Cardiac septum (tissue), 1 donor: ENCODE results near the gene ELF2. TPM values are rescaled to one million over a fixed set of nuclear protein-coding genes. Genes with fewer than 3 reads are reported as not detected.
"Not testable (repeated sequence)": the region's sequence is repeated elsewhere in the genome, so short reads cannot be mapped to it uniquely, and the experiment has no call there.

Experiments used
- DNase-seq: peaks from one replicate; pipeline ENCODE4 v3.0.0-alpha.2; 2020; ENCODE audit warnings: low spot score
- intact Hi-C: fragments of 100-400 bp; cut with DNase I; formaldehyde crosslinking; loops from one replicate; pipeline ENCODE4 v1.14.0; 2022
- total RNA-seq: library from RNA; stranded (reverse); fragmentation: NEBNext Ultra II Directional; extraction: Animal tissue kit (Norgen Biotek cat#: 25700); gene quantifications from one replicate; pipeline ENCODE4 v1.2.1, GENCODE V29; 2021
- donor health status: DM: no; HTN: no; CAD: no.

ELF2 gene
- total RNA-seq, 1 donor from 2014 or later: 31.0 TPM

- DNase-seq: no peak
- intact Hi-C loops: loop anchor here (2.0 kb wide), 2 partner anchors 92 to 216 kb away; partner anchors contain the start of genes ELF2 and NAA15
Observed at GRCh38 chr4:139085141-139085540, 91.9 kb downstream of the ELF2 start.

DNA sequence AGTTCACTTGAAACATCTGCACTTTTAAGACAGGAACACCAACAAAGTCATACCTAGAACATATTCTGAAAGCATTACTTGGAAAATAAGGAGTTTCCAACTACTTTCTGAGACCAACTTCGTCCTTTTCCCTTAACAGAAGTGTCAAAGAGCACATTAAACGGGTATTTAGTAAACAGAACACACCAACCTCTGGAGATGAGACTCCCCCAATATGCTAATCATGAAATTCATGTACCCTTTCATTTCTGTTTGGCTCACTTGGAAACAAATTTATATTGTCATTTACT lies 92.3 kb downstream of the ELF2 start:
- no peak for DNase-seq
- intact Hi-C loops: loop anchor here (2.0 kb wide), 2 partner anchors 92 to 216 kb away; partner anchors contain the start of genes ELF2 and NAA15

GRCh38 chr4:139083956-139084803 lies 92.8 kb downstream of the ELF2 start:
- intact Hi-C loops: loop anchor here (2.0 kb wide), 3 partner anchors 53 to 217 kb away; partner anchors contain the start of genes ELF2 and NAA15
- DNase-seq: peak; percentile 93

- intact Hi-C loops: loop anchor here (2.0 kb wide), 1 partner anchor 53 kb away; no protein-coding TSS in a partner anchor
Observed at GRCh38 chr4:139083607-139083955, 93.4 kb downstream of the ELF2 start.

GRCh38 chr4:139082750-139083606 lies 94.0 kb downstream of the ELF2 start:
- peak; percentile 96 for DNase-seq
- intact Hi-C loops: loop anchor here (1.0 to 2.0 kb wide), 2 partner anchors 52 to 212 kb away; no protein-coding TSS in a partner anchor

More at GRCh38 chr4:139083607-139083955, 93.4 kb downstream of the ELF2 start:
- peak; percentile 83 for DNase-seq

DNA sequence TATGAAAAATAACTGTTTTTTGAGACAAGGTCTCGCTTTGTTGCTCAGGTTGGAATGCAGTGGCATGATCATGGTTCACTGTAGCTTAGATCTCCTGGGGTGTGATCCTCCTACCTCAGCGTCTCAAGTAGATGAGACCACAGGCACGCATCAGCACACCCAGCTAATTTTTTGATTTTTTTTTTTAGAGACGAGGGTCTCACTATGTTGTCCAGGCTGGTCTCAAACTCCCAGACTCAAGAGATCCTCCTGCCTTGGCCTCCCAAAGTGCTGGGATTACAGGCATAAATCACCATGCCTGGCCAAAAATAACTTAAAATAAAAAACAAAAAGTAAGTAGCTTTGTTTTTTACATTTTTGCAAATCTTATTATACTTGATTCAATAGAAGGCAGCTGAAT lies 98.1 kb downstream of the ELF2 start:
- no peak for DNase-seq
- intact Hi-C loops: no loop called here

- intact Hi-C loops: no loop called here
- DNase-seq: no peak
Observed at GRCh38 chr4:139077567-139078355, 99.3 kb downstream of the ELF2 start.

GRCh38 chr4:139076016-139076744 lies 100.8 kb downstream of the ELF2 start:
- no peak for DNase-seq
- intact Hi-C loops: no loop called here

GRCh38 chr4:139060591-139060990 lies 116.4 kb downstream of the ELF2 start:
- DNase-seq: no peak
- intact Hi-C loops: no loop called here

- DNase-seq, intact Hi-C loops: not testable (repeated sequence)
Observed at GRCh38 chr4:139059026-139059425, 118.0 kb downstream of the ELF2 start.

GRCh38 chr4:139054791-139055505 lies 122.1 kb downstream of the ELF2 start:
- intact Hi-C loops: no loop called here
- DNase-seq: no peak

GRCh38 chr4:139053909-139054308 lies 123.1 kb downstream of the ELF2 start:
- DNase-seq: no peak
- intact Hi-C loops: no loop called here

DNA sequence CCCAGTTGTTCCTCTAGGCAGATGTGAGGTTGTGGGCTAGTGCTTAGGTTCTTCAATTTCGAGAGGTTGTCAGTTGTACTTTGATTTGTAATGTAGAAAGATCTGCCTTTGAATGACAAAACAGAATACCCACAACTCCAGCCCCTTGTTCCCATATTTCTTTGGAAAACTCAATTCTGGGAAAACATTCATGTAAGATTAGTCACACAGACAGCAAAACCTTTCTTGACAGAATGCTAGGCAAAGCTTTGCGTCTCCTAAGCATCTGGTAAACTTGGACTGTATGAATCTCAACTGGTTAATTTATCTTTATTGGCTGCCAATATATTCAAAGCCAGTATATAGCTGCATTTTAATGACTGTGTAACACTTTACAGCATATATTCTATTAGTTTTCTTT lies 126.6 kb downstream of the ELF2 start:
- no peak for DNase-seq
- intact Hi-C loops: no loop called here

- intact Hi-C loops: no loop called here
- DNase-seq: no peak
Observed at GRCh38 chr4:139048026-139048425, 129.0 kb downstream of the ELF2 start.

DNA sequence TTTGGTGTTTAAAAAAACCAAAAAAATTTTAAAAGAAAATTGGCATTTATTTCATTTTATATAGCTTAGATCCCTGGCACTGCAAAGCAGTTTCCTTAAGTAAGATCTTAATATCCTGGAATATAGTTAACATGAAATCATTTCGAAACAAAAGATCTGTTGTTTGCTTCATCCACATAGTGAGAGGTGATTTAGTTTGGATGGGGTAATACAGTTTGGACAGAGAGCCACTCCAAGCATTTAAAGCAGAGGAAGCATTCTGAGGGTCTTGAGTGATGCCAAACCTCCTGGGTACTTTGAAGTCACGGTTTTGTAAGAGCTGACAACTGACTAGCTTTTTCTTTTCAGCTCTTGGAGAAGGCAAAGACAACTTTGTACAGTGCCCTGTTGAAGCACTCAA lies 132.7 kb downstream of the ELF2 start:
- intact Hi-C loops: no loop called here

GRCh38 chr4:139042981-139043460 lies 134.0 kb downstream of the ELF2 start:
- intact Hi-C loops: no loop called here
- DNase-seq: no peak

More for the DNA sequence above, 132.7 kb downstream of the ELF2 start:
- no peak for DNase-seq

- intact Hi-C loops: loop anchor here (10.0 kb wide), 1 partner anchor 596 kb away; no protein-coding TSS in a partner anchor
- DNase-seq: no peak
Observed at GRCh38 chr4:139038874-139039443, 138.1 kb downstream of the ELF2 start.

DNA sequence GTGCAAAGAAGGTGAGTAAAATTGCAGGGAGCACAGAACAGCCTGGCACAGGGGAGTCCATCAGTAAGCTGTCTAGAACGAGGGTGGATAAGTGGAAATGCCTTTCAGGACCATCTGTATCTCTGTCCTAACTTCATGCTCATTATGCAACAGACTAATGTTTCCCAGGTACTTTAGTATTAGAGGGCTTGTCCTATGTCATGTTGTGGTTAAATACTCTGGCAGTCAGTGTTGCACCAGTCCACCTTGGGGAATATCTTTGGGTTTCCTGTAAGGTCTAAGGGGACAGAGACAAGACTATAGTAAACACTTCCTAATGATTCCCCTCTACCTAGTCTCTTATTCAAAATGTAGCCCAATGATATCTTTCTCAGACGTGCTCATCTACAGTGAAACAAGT lies 140.1 kb downstream of the ELF2 start:
- intact Hi-C loops: loop anchor here (10.0 kb wide), 1 partner anchor 598 kb away; no protein-coding TSS in a partner anchor

More for the DNA sequence above, 140.1 kb downstream of the ELF2 start:
- DNase-seq: no peak
